PC-3 (cell line): ENCODE data around the gene TMEM181. TPM values are rescaled to one million over a fixed set of nuclear protein-coding genes. Genes with fewer than 3 reads are reported as not detected.
"Not testable (repeated sequence)": the region's sequence is repeated elsewhere in the genome, so short reads cannot be mapped to it uniquely, and the experiment has no call there.

Experiments
- ATAC-seq: fragments of 200-7000 bp; cut with Tn5 transposase; 2 replicates; pipeline ENCODE4 v1.9.1; 2020; ENCODE audit warnings: mild to moderate bottlenecking, moderate library complexity
- BruUV-seq: library from RNA; stranded (reverse); fragments of 400-500 nt; replicated peaks from 2 replicates; lab custom pipeline; 2021; lab: Mats Ljungman, UMichigan
- CTCF ChIA-PET: fragments of 300-600 bp; sonication (Branson Sonifier 250); formaldehyde crosslinking; loops from one replicate; lab custom pipeline; 2022; ENCODE audit warnings: antibody characterized with exemption; lab: Charles Lee
- POLR2A ChIA-PET: fragments of 300-600 bp; sonication (Branson Sonifier 250); formaldehyde crosslinking; loops from one replicate; lab custom pipeline; 2022; ENCODE audit warnings: antibody characterized with exemption; ENCODE audit not compliant: unreplicated experiment; lab: Charles Lee
- DNase-seq: peaks from one replicate; pipeline ENCODE4 v3.0.0-alpha.2; 2015
- H2AFZ ChIP-seq: fragments of 300-600 bp; sonication (generic); 2 replicates; pipeline ENCODE4 v1.6.0; 2016; ENCODE audit warnings: antibody characterized with exemption, low read length
- H3F3A ChIP-seq: fragments of 300-600 bp; sonication (generic); one replicate; pipeline ENCODE4 v1.6.0; 2017; ENCODE audit warnings: antibody characterized with exemption, low read length, control low read depth, mild to moderate bottlenecking; ENCODE audit not compliant: unreplicated experiment
- H3K27ac ChIP-seq: fragments of 300-600 bp; sonication (generic); 2 replicates; pipeline ENCODE4 v1.5.1; 2016; ENCODE audit warnings: mild to moderate bottlenecking, low read length
- H3K27me3 ChIP-seq: fragments of 300-600 bp; sonication (generic); 2 replicates; pipeline ENCODE4 v1.6.1; 2016; ENCODE audit warnings: low read length, mixed read lengths
- H3K36me3 ChIP-seq: fragments of 300-600 bp; sonication (generic); 2 replicates; pipeline ENCODE4 v1.6.1; 2016; ENCODE audit warnings: low read depth, mixed run types, low read length, mixed read lengths
- H3K4me1 ChIP-seq: fragments of 300-600 bp; sonication (generic); 2 replicates; pipeline ENCODE4 v1.5.1; 2016; ENCODE audit warnings: low read length; ENCODE audit not compliant: insufficient read depth
- H3K4me2 ChIP-seq: fragments of 300-600 bp; sonication (generic); 2 replicates; pipeline ENCODE4 v1.6.0; 2016; ENCODE audit warnings: low read length
- H3K4me3 ChIP-seq: fragments of 300-600 bp; sonication (generic); 2 replicates; pipeline ENCODE4 v1.5.1; 2016; ENCODE audit warnings: mild to moderate bottlenecking, low read length, mixed read lengths
- H3K79me2 ChIP-seq: fragments of 300-600 bp; sonication (generic); 2 replicates; pipeline ENCODE4 v1.6.1; 2017; ENCODE audit warnings: low read length, mixed read lengths
- H3K9ac ChIP-seq: fragments of 300-600 bp; sonication (generic); 2 replicates; pipeline ENCODE4 v1.6.0; 2016; ENCODE audit warnings: mild to moderate bottlenecking, low read length
- H3K9me2 ChIP-seq: fragments of 300-600 bp; sonication (generic); replicated peaks from 2 replicates; pipeline ENCODE4 v1.6.1; 2016; ENCODE audit warnings: mixed run types, low read length, mixed read lengths
- H3K9me3 ChIP-seq: fragments of 300-600 bp; sonication (generic); 2 replicates; pipeline ENCODE4 v1.6.1; 2016; ENCODE audit warnings: low read length, mixed read lengths
- H4K20me1 ChIP-seq: fragments of 300-600 bp; sonication (generic); 2 replicates; pipeline ENCODE4 v1.6.1; 2016; ENCODE audit warnings: low read length, mixed read lengths
- EZH2 ChIP-seq: fragments of 300-600 bp; sonication (generic); IDR thresholded peaks from one replicate; pipeline ENCODE4 v1.6.1; 2017; ENCODE audit warnings: antibody characterized with exemption, mild to moderate bottlenecking, low read length; ENCODE audit not compliant: unreplicated experiment
- EZH2phosphoT487 ChIP-seq: fragments of 300-600 bp; sonication (generic); IDR thresholded peaks from 2 replicates; pipeline ENCODE4 v1.6.1; 2018; ENCODE audit warnings: mild to moderate bottlenecking, antibody characterized with exemption, low read length, borderline replicate concordance
- intact Hi-C: fragments of 100-400 bp; cut with micrococcal nuclease; formaldehyde crosslinking; loops from 2 replicates; pipeline ENCODE4 v1.9.0; 2023
- total RNA-seq: library from RNA; depleted of rRNA; stranded (reverse); fragments of >200 nt; gene quantifications from 2 replicates; pipeline ENCODE4 v1.2.3, GENCODE V29; 2014
- TF ChIP-seq, protein P1 (sequence below): fragments of 300-600 bp; sonication (generic); conservative IDR thresholded peaks from 2 replicates; pipeline ENCODE4 v1.5.1; 2017; ENCODE audit warnings: antibody characterized with exemption, low read depth, mild to moderate bottlenecking, low read length

Gene TMEM181
- total RNA-seq, 1 experiment from 2014 or later = 13.7 TPM

DNA sequence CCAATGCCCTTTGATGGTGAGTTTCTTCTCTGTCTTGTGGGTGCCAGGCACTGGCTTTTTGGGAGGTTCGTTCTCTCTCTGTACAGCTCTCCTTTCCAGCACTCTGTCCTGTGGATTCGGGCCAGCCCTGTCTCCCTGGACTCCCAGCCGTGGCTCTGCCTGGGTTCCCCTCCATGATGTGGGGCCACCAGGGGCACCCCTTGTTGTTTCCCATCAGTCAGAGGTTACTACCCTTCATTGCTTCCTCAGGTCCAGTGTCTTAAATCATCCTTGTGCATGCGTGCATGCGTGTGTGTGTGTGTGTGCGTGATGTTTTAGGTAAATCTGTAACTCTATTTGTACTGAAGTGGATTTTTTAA is 44.1 kb downstream of the TMEM181 start:
- H3K4me3 ChIP-seq = no peak overlapping the region
- no peaks in the 10 kb centered on the region for H3K9me3 ChIP-seq
- no TSS peak for BruUV-seq
- no peaks in the 10 kb centered on the region for H3K4me1 ChIP-seq
- no peak overlapping the region for H3K9ac ChIP-seq
- TF ChIP-seq, protein P1, sequence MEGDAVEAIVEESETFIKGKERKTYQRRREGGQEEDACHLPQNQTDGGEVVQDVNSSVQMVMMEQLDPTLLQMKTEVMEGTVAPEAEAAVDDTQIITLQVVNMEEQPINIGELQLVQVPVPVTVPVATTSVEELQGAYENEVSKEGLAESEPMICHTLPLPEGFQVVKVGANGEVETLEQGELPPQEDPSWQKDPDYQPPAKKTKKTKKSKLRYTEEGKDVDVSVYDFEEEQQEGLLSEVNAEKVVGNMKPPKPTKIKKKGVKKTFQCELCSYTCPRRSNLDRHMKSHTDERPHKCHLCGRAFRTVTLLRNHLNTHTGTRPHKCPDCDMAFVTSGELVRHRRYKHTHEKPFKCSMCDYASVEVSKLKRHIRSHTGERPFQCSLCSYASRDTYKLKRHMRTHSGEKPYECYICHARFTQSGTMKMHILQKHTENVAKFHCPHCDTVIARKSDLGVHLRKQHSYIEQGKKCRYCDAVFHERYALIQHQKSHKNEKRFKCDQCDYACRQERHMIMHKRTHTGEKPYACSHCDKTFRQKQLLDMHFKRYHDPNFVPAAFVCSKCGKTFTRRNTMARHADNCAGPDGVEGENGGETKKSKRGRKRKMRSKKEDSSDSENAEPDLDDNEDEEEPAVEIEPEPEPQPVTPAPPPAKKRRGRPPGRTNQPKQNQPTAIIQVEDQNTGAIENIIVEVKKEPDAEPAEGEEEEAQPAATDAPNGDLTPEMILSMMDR = no peak
- TF ChIP-seq EZH2 (no peak), EZH2phosphoT487 (no peak)
- H3K27me3 ChIP-seq = no peaks in the 10 kb centered on the region
- intact Hi-C loops = no loop called here
- no peaks in the 10 kb centered on the region for H3K9me2 ChIP-seq
- CTCF ChIA-PET = interaction anchor here (0.6 kb wide), 2 partner anchors 326 to 409 kb away, joined by 3 to 6 read pairs; no protein-coding TSS in a partner anchor
- H3K4me2 ChIP-seq = no peak overlapping the region
- no peak for ATAC-seq
- H3K79me2 ChIP-seq = no peaks in the 10 kb centered on the region
- no peaks in the 10 kb centered on the region for H4K20me1 ChIP-seq
- DNase-seq = no peak
- H3K36me3 ChIP-seq = peaks cover 6% of the 10 kb centered on the region; the same call in 1 of the 2 replicates
- no peak overlapping the region for H2AFZ ChIP-seq
- H3K27ac ChIP-seq = no peak overlapping the region
- H3F3A ChIP-seq = no peaks in the 10 kb centered on the region
- POLR2A ChIA-PET = no interaction called here

DNA sequence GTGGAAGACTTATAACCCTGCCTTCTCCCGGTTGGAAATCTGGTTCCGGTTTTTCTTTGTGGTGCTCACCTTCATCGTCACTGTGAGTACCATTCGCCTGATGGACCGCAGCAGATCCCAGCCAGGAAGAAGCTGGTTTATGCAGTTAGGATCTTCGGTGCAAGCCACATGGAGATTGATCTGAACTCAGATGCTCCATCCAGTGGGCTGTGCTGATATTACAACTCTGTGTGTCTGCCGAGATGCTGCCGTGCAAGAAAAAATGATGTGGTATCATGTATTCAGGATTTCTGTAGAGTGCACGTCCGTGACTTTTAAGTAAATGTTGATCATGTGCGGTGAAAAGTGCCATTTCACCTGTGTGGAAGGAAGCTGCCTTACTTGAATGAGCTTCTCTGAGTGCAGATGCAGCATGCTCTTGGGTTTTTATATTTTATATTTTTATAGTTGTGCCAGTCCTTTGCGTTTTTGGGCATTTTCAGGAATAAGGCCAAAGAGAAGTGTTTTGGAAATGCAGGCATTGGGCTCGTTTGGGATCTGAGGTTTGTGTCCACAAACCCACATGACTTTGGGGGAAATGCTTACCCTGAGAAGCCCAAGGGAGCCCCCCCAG is 45.5 kb downstream of the TMEM181 start:
- no peak overlapping the region for H3K4me3 ChIP-seq
- no peak overlapping the region for H3K27ac ChIP-seq
- H3K36me3 ChIP-seq = peaks cover 16% of the 10 kb centered on the region; the same call in 1 of the 2 replicates
- DNase-seq (peak; percentile 70), ATAC-seq (peak; percentile 67)
- TF ChIP-seq EZH2phosphoT487 (no peak), EZH2 (no peak)
- TF ChIP-seq, protein P1 = peak; percentile 71
- H3K4me1 ChIP-seq = no peaks in the 10 kb centered on the region
- CTCF ChIA-PET = interaction anchor here (1.0 kb wide), 2 partner anchors 86 to 391 kb away, joined by 4 to 13 read pairs; no protein-coding TSS in a partner anchor
- POLR2A ChIA-PET = no interaction called here
- no peak overlapping the region for H3K9ac ChIP-seq
- H4K20me1 ChIP-seq = no peaks in the 10 kb centered on the region
- no peaks in the 10 kb centered on the region for H3K79me2 ChIP-seq
- intact Hi-C loops = loop anchor here (1.0 kb wide), 1 partner anchor 384 kb away; no protein-coding TSS in a partner anchor
- no peaks in the 10 kb centered on the region for H3K9me3 ChIP-seq
- no TSS peak for BruUV-seq
- H3F3A ChIP-seq = no peaks in the 10 kb centered on the region
- H3K4me2 ChIP-seq = no peak overlapping the region
- no peaks in the 10 kb centered on the region for H3K27me3 ChIP-seq
- H2AFZ ChIP-seq = no peak overlapping the region
- no peaks in the 10 kb centered on the region for H3K9me2 ChIP-seq

DNA sequence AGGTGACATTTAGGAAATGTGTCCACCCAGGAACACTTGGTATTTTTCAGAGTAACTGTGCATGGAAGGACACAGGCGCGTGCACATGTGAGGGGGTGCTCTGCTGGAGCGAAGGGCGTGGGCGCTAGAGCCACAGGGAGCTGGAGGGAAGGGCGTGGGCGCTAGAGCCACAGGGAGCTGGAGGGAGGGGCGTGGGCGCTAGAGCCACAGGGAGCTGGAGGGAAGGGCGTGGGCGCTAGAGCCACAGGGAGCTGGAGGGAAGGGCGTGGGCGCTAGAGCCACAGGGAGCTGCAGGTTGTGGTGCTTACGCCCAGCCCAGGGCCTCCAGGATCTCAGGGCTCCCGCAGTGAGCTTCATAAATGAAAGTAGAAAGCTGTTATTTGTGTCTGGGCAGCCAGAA is 46.1 kb downstream of the TMEM181 start:
- H3K9ac ChIP-seq, H3K27ac ChIP-seq, CTCF ChIA-PET, H3K79me2 ChIP-seq, H4K20me1 ChIP-seq, DNase-seq, H3K4me2 ChIP-seq, H3K9me2 ChIP-seq, H3K9me3 ChIP-seq, intact Hi-C loops, ATAC-seq, H3K27me3 ChIP-seq, BruUV-seq, H3K4me3 ChIP-seq, H3K4me1 ChIP-seq, H3F3A ChIP-seq, POLR2A ChIA-PET, H2AFZ ChIP-seq: not testable (repeated sequence)
- H3K36me3 ChIP-seq = peaks cover 21% of the 10 kb centered on the region; the same call in 1 of the 2 replicates
